Memory B cell (primary cell): ENCODE measurements around the gene GCNT1.

Experiments used
- ATAC-seq: fragments of 150-1000 bp; cut with Tn5 transposase; 2 replicates; pipeline ENCODE4 v1.10.0; 2021; ENCODE audit warnings: low read depth, mild to moderate bottlenecking, moderate library complexity
- DNase-seq, 2 donors: peaks; one replicate each; pipeline ENCODE4 v3.0.0; 2022; ENCODE audit warnings: low spot score in 2 of 2
- H3K27ac Mint-ChIP-seq: one replicate; pipeline ENCODE4 v1.8.0; 2022; ENCODE audit warnings: mild to moderate bottlenecking, moderate library complexity, mixed read lengths
- H3K27me3 Mint-ChIP-seq: one replicate; pipeline ENCODE4 v1.8.0; 2022; ENCODE audit warnings: mixed read lengths
- H3K36me3 Mint-ChIP-seq: one replicate; pipeline ENCODE4 v1.8.0; 2022; ENCODE audit warnings: mild to moderate bottlenecking, mixed read lengths
- H3K4me1 Mint-ChIP-seq: one replicate; pipeline ENCODE4 v1.8.0; 2022; ENCODE audit warnings: mixed read lengths
- H3K4me3 Mint-ChIP-seq: one replicate; pipeline ENCODE4 v1.8.0; 2022; ENCODE audit warnings: mild to moderate bottlenecking, moderate library complexity, mixed read lengths
- H3K9me3 Mint-ChIP-seq: one replicate; pipeline ENCODE4 v1.8.0; 2022; ENCODE audit warnings: mixed read lengths

Gene GCNT1

GRCh38 chr9:76552751-76553455, 93.9 kb downstream of the GCNT1 start:
- DNase-seq (no peak), ATAC-seq (no peak)
- peaks cover 3% of the 10 kb centered on the region for H3K27me3 Mint-ChIP-seq
- H3K9me3 Mint-ChIP-seq, result no peaks in the 10 kb centered on the region
- H3K4me1 Mint-ChIP-seq, result no peaks in the 10 kb centered on the region
- no peak overlapping the region for H3K4me3 Mint-ChIP-seq
- no peaks in the 10 kb centered on the region for H3K36me3 Mint-ChIP-seq
- no peak overlapping the region for H3K27ac Mint-ChIP-seq

- Mint-ChIP-seq H3K27ac (no peak overlapping the region), H3K36me3 (peaks cover 1% of the 10 kb centered on the region), H3K9me3 (peaks cover 2% of the 10 kb centered on the region), H3K4me3 (no peak overlapping the region), H3K27me3 (peaks cover 5% of the 10 kb centered on the region), H3K4me1 (no peaks in the 10 kb centered on the region)
- no peak for DNase-seq
- ATAC-seq, result no peak
These were observed 94.7 kb downstream of the GCNT1 start for GRCh38 chr9:76553680-76554079.
